Mesendoderm (in vitro differentiated cells): ENCODE results near the gene GRID2.

Source experiments
- DNase-seq: peaks from one replicate; pipeline ENCODE4 v3.0.0; 2013
- H2AK5ac ChIP-seq: 2 replicates; pipeline ENCODE4 v1.6.1; 2013; ENCODE audit warnings: low read length, inconsistent platforms
- H2BK120ac ChIP-seq: 2 replicates; pipeline ENCODE4 v1.6.1; 2013; ENCODE audit warnings: low read depth, mild to moderate bottlenecking, low read length, moderate library complexity, mixed read lengths
- H2BK15ac ChIP-seq: replicated peaks from 2 replicates; pipeline ENCODE4 v1.6.1; 2013; ENCODE audit warnings: low read depth, mild to moderate bottlenecking, moderate library complexity
- H2BK5ac ChIP-seq: 2 replicates; pipeline ENCODE4 v1.6.1; 2013; ENCODE audit warnings: low read length, inconsistent platforms
- H3K18ac ChIP-seq: 2 replicates; pipeline ENCODE4 v1.6.1; 2013; ENCODE audit warnings: mild to moderate bottlenecking, low read length, mixed read lengths
- H3K23ac ChIP-seq: one replicate; pipeline ENCODE4 v1.6.1; 2013; ENCODE audit warnings: low read length
- H3K27ac ChIP-seq: 2 replicates; pipeline ENCODE4 v1.5.1; 2013; ENCODE audit warnings: low read depth, mild to moderate bottlenecking, inconsistent platforms, low read length, moderate library complexity
- H3K27me3 ChIP-seq: 2 replicates; pipeline ENCODE4 v1.6.1; 2013; ENCODE audit warnings: low read length, control low read depth, mild to moderate bottlenecking, inconsistent platforms; ENCODE audit not compliant: insufficient read depth, poor library complexity
- H3K36me3 ChIP-seq: 2 replicates; pipeline ENCODE4 v1.6.1; 2013; ENCODE audit warnings: low read length, inconsistent platforms; ENCODE audit not compliant: control insufficient read depth, insufficient read depth
- H3K4ac ChIP-seq: one replicate; pipeline ENCODE4 v1.6.1; 2013; ENCODE audit warnings: low read depth, mild to moderate bottlenecking, low read length, moderate library complexity
- H3K4me1 ChIP-seq: 2 replicates; pipeline ENCODE4 v1.6.1; 2013; ENCODE audit warnings: low read depth, low read length, inconsistent platforms; ENCODE audit not compliant: control insufficient read depth
- H3K4me2 ChIP-seq: 2 replicates; pipeline ENCODE4 v1.6.1; 2013; ENCODE audit warnings: low read length
- H3K4me3 ChIP-seq: 2 replicates; pipeline ENCODE4 v1.5.1; 2013; ENCODE audit warnings: mild to moderate bottlenecking, low read length
- H3K56ac ChIP-seq: one replicate; pipeline ENCODE4 v1.6.1; 2013; ENCODE audit warnings: low read length
- H3K79me1 ChIP-seq: 2 replicates; pipeline ENCODE4 v1.6.1; 2013; ENCODE audit warnings: low read length, inconsistent platforms
- H3K79me2 ChIP-seq: 2 replicates; pipeline ENCODE4 v1.6.1; 2013; ENCODE audit warnings: mild to moderate bottlenecking, low read length; ENCODE audit not compliant: control insufficient read depth, insufficient read depth
- H3K9ac ChIP-seq: 2 replicates; pipeline ENCODE4 v1.6.1; 2013; ENCODE audit warnings: low read length, inconsistent platforms
- H4K5ac ChIP-seq: one replicate; pipeline ENCODE4 v1.6.1; 2013; ENCODE audit warnings: low read length
- H4K8ac ChIP-seq: one replicate; pipeline ENCODE4 v1.6.1; 2013; ENCODE audit warnings: low read depth, mild to moderate bottlenecking, control low read depth, low read length, moderate library complexity
- WGBS: extraction: QIAGEN DNeasy Blood & Tissue Kit; methylation state at CpG from one replicate; pipeline ENCODE4 v1.1.7; 2013; ENCODE audit warnings: low lambda C conversion rate, missing lambda C conversion rate; ENCODE audit not compliant: insufficient coverage; ENCODE audit errors: extremely low coverage; 5-methylcytosine and 5-hydroxymethylcytosine counted together

GRID2 gene

DNA sequence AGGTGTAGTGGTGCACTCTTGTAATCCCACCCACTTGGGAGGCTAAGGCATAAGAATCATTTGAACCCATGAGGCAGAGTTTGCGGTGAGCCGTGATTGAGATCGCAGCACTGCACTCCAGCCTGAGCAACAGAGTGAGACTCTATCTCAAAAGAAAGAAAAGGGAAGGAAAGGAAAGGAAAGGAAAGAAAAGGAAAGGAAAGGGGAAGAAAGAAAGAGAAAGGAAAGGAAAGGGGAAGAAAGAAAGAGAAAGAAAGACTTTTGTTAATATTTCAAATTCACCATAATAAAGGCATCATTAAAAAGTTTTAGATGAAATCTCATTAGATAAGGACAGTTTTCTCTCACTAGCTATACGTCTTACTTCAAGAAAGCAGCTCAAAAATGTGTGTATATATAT is 864.3 kb downstream of the GRID2 start:
- Histone ChIP-seq H3K4ac (no peak overlapping the region), H3K27me3 (no peaks in the 10 kb centered on the region), H2BK120ac (no peak overlapping the region), H3K4me1 (no peaks in the 10 kb centered on the region), H3K9ac (no peak overlapping the region), H3K79me1 (no peaks in the 10 kb centered on the region), H4K8ac (no peak overlapping the region), H3K4me3 (no peak overlapping the region), H3K4me2 (no peak overlapping the region), H3K27ac (no peak overlapping the region), H2BK5ac (no peak overlapping the region), H3K79me2 (no peaks in the 10 kb centered on the region), H3K23ac (no peak overlapping the region), H2BK15ac (no peak overlapping the region), H4K5ac (no peak overlapping the region), H3K56ac (no peak overlapping the region), H3K18ac (no peak overlapping the region), H3K36me3 (no peaks in the 10 kb centered on the region), H2AK5ac (no peak overlapping the region)
- no peak for DNase-seq
- no CpG with 5 or more reads among the region's 4 CpGs for WGBS

- WGBS = no CpG with 5 or more reads among the region's 6 CpGs
- Histone ChIP-seq H3K4me1 (no peaks in the 10 kb centered on the region), H4K5ac (no peak overlapping the region), H3K18ac (no peak overlapping the region), H3K79me1 (no peaks in the 10 kb centered on the region), H3K27me3 (no peaks in the 10 kb centered on the region), H3K9ac (no peak overlapping the region), H3K23ac (no peak overlapping the region), H3K27ac (no peak overlapping the region), H3K56ac (no peak overlapping the region), H2AK5ac (no peak overlapping the region), H3K79me2 (no peaks in the 10 kb centered on the region), H2BK15ac (no peak overlapping the region), H2BK120ac (no peak overlapping the region), H3K36me3 (no peaks in the 10 kb centered on the region), H3K4me2 (no peak overlapping the region), H2BK5ac (no peak overlapping the region), H3K4me3 (no peak overlapping the region), H3K4ac (no peak overlapping the region), H4K8ac (no peak overlapping the region)
- no peak for DNase-seq
Measured at GRCh38 chr4:93169966-93170365, 866.2 kb downstream of the GRID2 start.

- no peak overlapping the region for H2AK5ac ChIP-seq
- no peak overlapping the region for H3K9ac ChIP-seq
- H3K18ac ChIP-seq = no peak overlapping the region
- H3K27ac ChIP-seq = no peak overlapping the region
- no peaks in the 10 kb centered on the region for H3K4me1 ChIP-seq
- H3K27me3 ChIP-seq = no peaks in the 10 kb centered on the region
- H4K8ac ChIP-seq = no peak overlapping the region
- no CpG with 5 or more reads among the region's 1 CpG for WGBS
- DNase-seq = no peak
- no peak overlapping the region for H3K23ac ChIP-seq
- H3K56ac ChIP-seq = no peak overlapping the region
- H2BK5ac ChIP-seq = no peak overlapping the region
- no peak overlapping the region for H3K4me2 ChIP-seq
- H3K4me3 ChIP-seq = no peak overlapping the region
- no peaks in the 10 kb centered on the region for H3K79me1 ChIP-seq
- H3K36me3 ChIP-seq = no peaks in the 10 kb centered on the region
- H3K4ac ChIP-seq = no peak overlapping the region
- H2BK120ac ChIP-seq = no peak overlapping the region
- no peak overlapping the region for H2BK15ac ChIP-seq
- no peak overlapping the region for H4K5ac ChIP-seq
- H3K79me2 ChIP-seq = no peaks in the 10 kb centered on the region
Measured at GRCh38 chr4:93174598-93174997, 870.8 kb downstream of the GRID2 start.

GRCh38 chr4:93178279-93178678 is 874.5 kb downstream of the GRID2 start:
- no CpG with 5 or more reads among the region's 2 CpGs for WGBS
- H3K36me3 ChIP-seq = no peaks in the 10 kb centered on the region
- no peak overlapping the region for H3K9ac ChIP-seq
- H3K4me3 ChIP-seq = no peak overlapping the region
- no peak overlapping the region for H3K18ac ChIP-seq
- no peaks in the 10 kb centered on the region for H3K4me1 ChIP-seq
- no peak overlapping the region for H2BK5ac ChIP-seq
- no peak overlapping the region for H2BK120ac ChIP-seq
- no peak overlapping the region for H4K5ac ChIP-seq
- H3K4me2 ChIP-seq = no peak overlapping the region
- H3K79me2 ChIP-seq = no peaks in the 10 kb centered on the region
- H3K56ac ChIP-seq = no peak overlapping the region
- H4K8ac ChIP-seq = no peak overlapping the region
- no peak overlapping the region for H2BK15ac ChIP-seq
- no peaks in the 10 kb centered on the region for H3K79me1 ChIP-seq
- no peak overlapping the region for H3K4ac ChIP-seq
- H2AK5ac ChIP-seq = no peak overlapping the region
- no peaks in the 10 kb centered on the region for H3K27me3 ChIP-seq
- H3K27ac ChIP-seq = no peak overlapping the region
- no peak overlapping the region for H3K23ac ChIP-seq
- DNase-seq = peak; percentile 26

DNA sequence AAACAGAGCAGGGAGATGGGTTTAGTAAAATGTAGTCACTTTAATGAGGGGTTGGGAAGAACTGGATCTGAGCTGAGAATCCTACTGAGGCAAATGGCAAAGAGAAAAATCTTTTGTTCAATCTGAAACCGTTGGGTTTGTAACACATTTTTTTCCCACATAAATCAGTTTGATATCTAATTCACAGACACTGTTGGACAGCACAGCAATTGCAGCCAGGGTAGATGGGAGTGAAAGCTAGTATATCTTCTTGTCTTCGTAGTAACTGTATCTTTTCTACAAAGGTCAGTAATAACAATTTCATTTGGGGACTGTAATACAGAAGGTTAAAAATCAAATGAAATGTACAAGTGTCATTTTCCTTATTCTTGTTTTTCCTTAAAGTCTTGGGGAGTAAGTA is 875.3 kb downstream of the GRID2 start:
- no peak for DNase-seq
- H3K79me2 ChIP-seq = no peaks in the 10 kb centered on the region
- no peak overlapping the region for H2AK5ac ChIP-seq
- no peaks in the 10 kb centered on the region for H3K4me1 ChIP-seq
- H3K56ac ChIP-seq = no peak overlapping the region
- no peak overlapping the region for H3K4ac ChIP-seq
- H2BK15ac ChIP-seq = no peak overlapping the region
- no peak overlapping the region for H2BK120ac ChIP-seq
- no peak overlapping the region for H4K8ac ChIP-seq
- no peak overlapping the region for H3K9ac ChIP-seq
- no peaks in the 10 kb centered on the region for H3K27me3 ChIP-seq
- H3K18ac ChIP-seq = no peak overlapping the region
- H3K79me1 ChIP-seq = no peaks in the 10 kb centered on the region
- H3K4me2 ChIP-seq = no peak overlapping the region
- H3K4me3 ChIP-seq = no peak overlapping the region
- no peak overlapping the region for H3K27ac ChIP-seq
- no peaks in the 10 kb centered on the region for H3K36me3 ChIP-seq
- no peak overlapping the region for H4K5ac ChIP-seq
- H2BK5ac ChIP-seq = no peak overlapping the region
- WGBS = no CpG with 5 or more reads among the region's 2 CpGs
- no peak overlapping the region for H3K23ac ChIP-seq

GRCh38 chr4:93182722-93183121 is 879.0 kb downstream of the GRID2 start:
- DNase-seq = no peak
- no peak overlapping the region for H3K4me2 ChIP-seq
- H3K9ac ChIP-seq = no peak overlapping the region
- H3K79me1 ChIP-seq = no peaks in the 10 kb centered on the region
- H3K4me1 ChIP-seq = no peaks in the 10 kb centered on the region
- H3K27ac ChIP-seq = no peak overlapping the region
- H2BK15ac ChIP-seq = no peak overlapping the region
- H4K8ac ChIP-seq = no peak overlapping the region
- H3K23ac ChIP-seq = no peak overlapping the region
- H3K79me2 ChIP-seq = no peaks in the 10 kb centered on the region
- H4K5ac ChIP-seq = no peak overlapping the region
- H3K36me3 ChIP-seq = no peaks in the 10 kb centered on the region
- H3K4ac ChIP-seq = no peak overlapping the region
- no peak overlapping the region for H2AK5ac ChIP-seq
- no peak overlapping the region for H2BK120ac ChIP-seq
- whole genome bisulfite sequencing = 100% methylated on average over 1 of the region's 4 CpGs
- no peak overlapping the region for H3K56ac ChIP-seq
- H2BK5ac ChIP-seq = no peak overlapping the region
- H3K18ac ChIP-seq = no peak overlapping the region
- no peak overlapping the region for H3K4me3 ChIP-seq
- H3K27me3 ChIP-seq = no peaks in the 10 kb centered on the region
